ENCODE measurements around the gene TUT7.

DNA sequence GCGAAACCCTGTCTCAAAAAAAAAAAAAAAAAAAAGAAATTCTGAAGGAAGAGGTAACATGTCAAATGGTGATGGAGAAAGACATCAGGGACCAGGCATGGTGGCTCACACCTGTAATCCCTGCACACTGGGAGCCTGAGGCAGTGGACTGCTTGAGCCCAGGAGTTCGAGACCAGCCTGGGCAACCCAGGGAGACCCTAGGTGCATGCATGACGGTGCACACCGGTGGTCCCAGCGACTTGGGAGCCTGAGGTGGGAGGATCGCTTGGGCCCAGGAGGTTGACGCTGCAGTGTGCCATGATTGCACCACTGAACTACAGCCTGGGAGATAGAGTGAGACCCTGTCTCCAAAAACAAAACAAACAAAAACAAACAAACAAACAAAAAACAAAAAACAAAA lies 73.6 kb downstream of the TUT7 start:
- TF ChIP-seq, protein P1, sequence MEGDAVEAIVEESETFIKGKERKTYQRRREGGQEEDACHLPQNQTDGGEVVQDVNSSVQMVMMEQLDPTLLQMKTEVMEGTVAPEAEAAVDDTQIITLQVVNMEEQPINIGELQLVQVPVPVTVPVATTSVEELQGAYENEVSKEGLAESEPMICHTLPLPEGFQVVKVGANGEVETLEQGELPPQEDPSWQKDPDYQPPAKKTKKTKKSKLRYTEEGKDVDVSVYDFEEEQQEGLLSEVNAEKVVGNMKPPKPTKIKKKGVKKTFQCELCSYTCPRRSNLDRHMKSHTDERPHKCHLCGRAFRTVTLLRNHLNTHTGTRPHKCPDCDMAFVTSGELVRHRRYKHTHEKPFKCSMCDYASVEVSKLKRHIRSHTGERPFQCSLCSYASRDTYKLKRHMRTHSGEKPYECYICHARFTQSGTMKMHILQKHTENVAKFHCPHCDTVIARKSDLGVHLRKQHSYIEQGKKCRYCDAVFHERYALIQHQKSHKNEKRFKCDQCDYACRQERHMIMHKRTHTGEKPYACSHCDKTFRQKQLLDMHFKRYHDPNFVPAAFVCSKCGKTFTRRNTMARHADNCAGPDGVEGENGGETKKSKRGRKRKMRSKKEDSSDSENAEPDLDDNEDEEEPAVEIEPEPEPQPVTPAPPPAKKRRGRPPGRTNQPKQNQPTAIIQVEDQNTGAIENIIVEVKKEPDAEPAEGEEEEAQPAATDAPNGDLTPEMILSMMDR (IDR thresholded peaks at IDR 0.05; ENCODE audit: low read depth, low read length, poor library complexity, severe bottlenecking), result no peak
- TF ChIP-seq EZH2phosphoT487 (IDR thresholded peaks at IDR 0.05; ENCODE audit: borderline replicate concordance, low read length), result no peak
